Measurements from ENCODE around the gene ACSS1. TPM values are rescaled to one million over a fixed set of nuclear protein-coding genes. Genes with fewer than 3 reads are reported as not detected.

ACSS1 gene
- total RNA-seq, 1 experiment from 2014 or later: 3.6 TPM

DNA sequence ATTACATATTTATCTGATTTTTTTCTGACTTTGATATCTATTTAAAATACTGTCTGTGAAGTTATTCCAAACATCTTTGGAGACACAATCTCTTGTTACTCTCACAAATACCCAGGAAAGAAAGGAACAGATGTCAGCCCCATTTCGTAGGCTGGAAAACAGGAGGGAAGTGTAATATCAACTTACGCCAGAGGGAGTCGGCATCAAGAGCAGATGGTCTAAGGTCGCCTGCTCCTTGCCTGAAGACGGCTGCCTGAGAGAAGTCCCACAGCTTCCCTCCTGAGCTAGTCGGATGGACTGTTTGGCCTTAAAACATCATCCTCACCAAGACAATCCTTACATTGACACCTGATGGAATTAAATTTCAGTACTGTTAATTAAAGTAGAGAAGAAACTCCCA is 95.4 kb downstream of the ACSS1 start:
- CTCF ChIA-PET: no interaction called here
- BruUV-seq (replicated peaks): no TSS peak
- Mint-ChIP-seq H3K4me3 (ENCODE audit: low read depth, unreplicated experiment) (no peak overlapping the region), H3K4me1 (ENCODE audit: low read depth, unreplicated experiment) (no peaks in the 10 kb centered on the region), H3K27me3 (ENCODE audit: unreplicated experiment) (no peaks in the 10 kb centered on the region), H3K9me3 (ENCODE audit: low read depth, unreplicated experiment) (no peaks in the 10 kb centered on the region), H3K27ac (ENCODE audit: unreplicated experiment) (no peak overlapping the region), H3K36me3 (ENCODE audit: insufficient read depth, unreplicated experiment) (no peaks in the 10 kb centered on the region)
- TF ChIP-seq, protein P1, sequence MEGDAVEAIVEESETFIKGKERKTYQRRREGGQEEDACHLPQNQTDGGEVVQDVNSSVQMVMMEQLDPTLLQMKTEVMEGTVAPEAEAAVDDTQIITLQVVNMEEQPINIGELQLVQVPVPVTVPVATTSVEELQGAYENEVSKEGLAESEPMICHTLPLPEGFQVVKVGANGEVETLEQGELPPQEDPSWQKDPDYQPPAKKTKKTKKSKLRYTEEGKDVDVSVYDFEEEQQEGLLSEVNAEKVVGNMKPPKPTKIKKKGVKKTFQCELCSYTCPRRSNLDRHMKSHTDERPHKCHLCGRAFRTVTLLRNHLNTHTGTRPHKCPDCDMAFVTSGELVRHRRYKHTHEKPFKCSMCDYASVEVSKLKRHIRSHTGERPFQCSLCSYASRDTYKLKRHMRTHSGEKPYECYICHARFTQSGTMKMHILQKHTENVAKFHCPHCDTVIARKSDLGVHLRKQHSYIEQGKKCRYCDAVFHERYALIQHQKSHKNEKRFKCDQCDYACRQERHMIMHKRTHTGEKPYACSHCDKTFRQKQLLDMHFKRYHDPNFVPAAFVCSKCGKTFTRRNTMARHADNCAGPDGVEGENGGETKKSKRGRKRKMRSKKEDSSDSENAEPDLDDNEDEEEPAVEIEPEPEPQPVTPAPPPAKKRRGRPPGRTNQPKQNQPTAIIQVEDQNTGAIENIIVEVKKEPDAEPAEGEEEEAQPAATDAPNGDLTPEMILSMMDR (IDR thresholded peaks at IDR 0.05; ENCODE audit: unreplicated experiment): no peak
- no peak for DNase-seq
- intact Hi-C loops (cut with micrococcal nuclease; ENCODE audit: unreplicated experiment): no loop called here

DNA sequence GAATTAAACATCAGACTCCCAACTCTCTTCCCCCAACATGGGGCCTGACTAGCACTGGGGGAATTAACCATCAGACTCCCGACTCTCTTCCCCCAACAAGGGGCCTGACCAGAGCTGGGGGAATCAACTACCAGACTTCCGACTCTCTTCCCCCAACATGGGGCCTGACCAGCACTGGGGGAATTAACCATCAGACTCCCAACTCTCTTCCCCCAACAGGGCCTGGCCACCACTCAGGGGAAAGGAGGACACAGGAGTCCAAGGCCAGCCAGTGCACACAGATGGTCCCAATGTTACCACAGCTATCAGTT is 95.8 kb downstream of the ACSS1 start:
- no peak for DNase-seq
- intact Hi-C loops (cut with micrococcal nuclease; ENCODE audit: unreplicated experiment): no loop called here
- CTCF ChIA-PET: no interaction called here
- no peak overlapping the region for H3K27ac Mint-ChIP-seq (ENCODE audit: unreplicated experiment)
- no peaks in the 10 kb centered on the region for H3K9me3 Mint-ChIP-seq (ENCODE audit: low read depth, unreplicated experiment)
- no peaks in the 10 kb centered on the region for H3K36me3 Mint-ChIP-seq (ENCODE audit: insufficient read depth, unreplicated experiment)
- H3K27me3 Mint-ChIP-seq (ENCODE audit: unreplicated experiment): no peaks in the 10 kb centered on the region
- TF ChIP-seq, protein P1 (IDR thresholded peaks at IDR 0.05; ENCODE audit: unreplicated experiment): no peak
- no peak overlapping the region for H3K4me3 Mint-ChIP-seq (ENCODE audit: low read depth, unreplicated experiment)
- BruUV-seq (replicated peaks): no TSS peak
- no peaks in the 10 kb centered on the region for H3K4me1 Mint-ChIP-seq (ENCODE audit: low read depth, unreplicated experiment)

DNA sequence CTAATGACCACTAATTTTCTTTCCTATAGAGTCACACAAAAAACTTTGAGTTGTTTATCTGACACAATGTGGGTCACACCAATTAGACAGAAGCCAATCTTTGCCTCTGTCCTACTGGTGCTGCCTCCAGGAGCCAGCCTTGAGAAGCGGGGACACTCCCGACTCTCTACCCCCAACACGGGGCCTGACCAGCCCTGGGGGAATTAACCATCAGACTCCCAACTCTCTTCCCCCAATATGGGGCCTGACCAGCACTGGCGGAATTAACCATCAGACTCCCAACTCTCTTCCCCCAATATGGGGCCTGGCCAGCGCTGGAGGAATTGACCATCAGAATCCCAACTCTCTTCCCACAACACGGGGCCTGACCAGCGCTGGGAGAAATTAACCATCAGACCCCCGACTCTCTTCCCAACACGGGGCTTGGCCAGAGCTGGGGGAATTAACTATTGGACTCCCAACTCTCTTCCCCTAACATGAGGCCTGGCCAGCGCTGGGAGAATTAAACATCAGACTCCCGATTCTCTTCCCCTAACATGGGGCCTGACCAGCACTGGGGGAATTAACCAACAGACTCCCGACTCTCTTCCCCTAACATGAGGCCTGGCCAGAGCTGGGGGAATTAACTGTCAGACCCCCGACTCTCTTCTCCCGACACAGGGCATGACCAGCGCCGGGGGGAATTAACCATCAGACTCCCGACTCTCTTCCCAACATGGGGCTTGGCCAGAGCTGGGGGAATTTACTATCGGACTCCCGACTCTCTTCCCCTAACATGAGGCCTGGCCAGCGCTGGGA is 96.4 kb downstream of the ACSS1 start:
- H3K4me1 Mint-ChIP-seq (ENCODE audit: low read depth, unreplicated experiment): no peaks in the 10 kb centered on the region
- BruUV-seq (replicated peaks): no TSS peak
- no peaks in the 10 kb centered on the region for H3K9me3 Mint-ChIP-seq (ENCODE audit: low read depth, unreplicated experiment)
- intact Hi-C loops (cut with micrococcal nuclease; ENCODE audit: unreplicated experiment): no loop called here
- no peaks in the 10 kb centered on the region for H3K36me3 Mint-ChIP-seq (ENCODE audit: insufficient read depth, unreplicated experiment)
- DNase-seq: no peak
- CTCF ChIA-PET: no interaction called here
- no peak overlapping the region for H3K27ac Mint-ChIP-seq (ENCODE audit: unreplicated experiment)
- TF ChIP-seq, protein P1 (IDR thresholded peaks at IDR 0.05; ENCODE audit: unreplicated experiment): no peak
- no peaks in the 10 kb centered on the region for H3K27me3 Mint-ChIP-seq (ENCODE audit: unreplicated experiment)
- H3K4me3 Mint-ChIP-seq (ENCODE audit: low read depth, unreplicated experiment): no peak overlapping the region

DNA sequence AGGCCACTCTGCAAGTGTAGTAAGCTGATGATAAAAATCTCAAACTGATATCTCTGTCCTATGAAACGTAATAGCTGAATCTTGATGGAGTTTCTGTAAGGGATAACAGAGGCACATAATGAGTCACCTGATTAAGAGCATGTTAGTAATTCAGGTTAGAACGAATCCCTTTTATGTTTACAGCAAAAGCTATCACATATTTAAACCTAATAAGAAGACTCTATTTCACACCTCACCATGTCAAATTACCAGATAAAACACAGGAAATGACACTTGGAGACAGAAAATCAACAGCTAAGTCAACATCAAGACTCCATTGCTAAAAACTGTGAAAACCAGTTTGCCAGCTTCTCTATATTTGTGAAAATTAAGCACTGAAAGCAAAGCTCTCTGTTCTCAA is 97.1 kb downstream of the ACSS1 start:
- Mint-ChIP-seq H3K9me3 (ENCODE audit: low read depth, unreplicated experiment) (no peaks in the 10 kb centered on the region), H3K4me3 (ENCODE audit: low read depth, unreplicated experiment) (no peak overlapping the region), H3K36me3 (ENCODE audit: insufficient read depth, unreplicated experiment) (no peaks in the 10 kb centered on the region), H3K27ac (ENCODE audit: unreplicated experiment) (no peak overlapping the region), H3K4me1 (ENCODE audit: low read depth, unreplicated experiment) (no peaks in the 10 kb centered on the region), H3K27me3 (ENCODE audit: unreplicated experiment) (no peaks in the 10 kb centered on the region)
- TF ChIP-seq, protein P1 (IDR thresholded peaks at IDR 0.05; ENCODE audit: unreplicated experiment): no peak
- intact Hi-C loops (cut with micrococcal nuclease; ENCODE audit: unreplicated experiment): no loop called here
- no peak for DNase-seq
- BruUV-seq (replicated peaks): no TSS peak
- CTCF ChIA-PET: no interaction called here
